Measurements from ENCODE around the gene CFAP20DC. TPM values are rescaled to one million over a fixed set of nuclear protein-coding genes. Genes with fewer than 3 reads are reported as not detected.
"Not testable (repeated sequence)": the region's sequence is repeated elsewhere in the genome, so short reads cannot be mapped to it uniquely, and the experiment has no call there.

The CFAP20DC gene
- total RNA-seq, 2 experiments from 2014 or later: 1.5 to 1.6 TPM

DNA sequence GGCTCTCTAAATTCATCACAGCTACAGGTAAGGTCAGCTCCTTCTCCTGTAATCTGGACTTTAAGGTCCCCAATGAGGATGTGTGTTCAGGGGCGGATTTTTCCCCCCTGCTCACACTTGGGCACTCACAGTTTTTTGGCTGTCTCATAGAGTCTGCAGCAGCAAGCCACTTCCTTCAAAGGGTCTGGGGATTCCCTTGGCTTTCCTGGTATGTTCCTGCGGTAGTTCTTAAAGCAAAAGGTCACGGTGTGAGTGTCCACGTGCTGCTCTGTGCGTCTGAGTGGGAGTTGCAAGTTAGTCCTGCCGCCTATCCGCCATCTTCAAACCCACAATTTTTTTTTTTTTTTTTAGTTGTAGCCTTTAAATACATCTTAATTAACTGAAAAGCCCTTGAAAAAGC, 15.4 kb upstream of the CFAP20DC start:
- ChIA-PET POLR2A (no interaction called here), CTCF (interaction anchor here (0.6 to 1.0 kb wide), 2 partner anchors 9 to 588 kb away, joined by 3 read pairs; no protein-coding TSS in a partner anchor)
- peaks cover 10% of the 10 kb centered on the region for H3K4me1 Mint-ChIP-seq (ENCODE audit: low read depth)
- ATAC-seq: no peak
- H3K36me3 Mint-ChIP-seq (ENCODE audit: low read depth): no peaks in the 10 kb centered on the region
- H3K9me3 Mint-ChIP-seq (ENCODE audit: insufficient read depth): no peaks in the 10 kb centered on the region
- H3K27ac Mint-ChIP-seq: no peak overlapping the region
- DNase-seq: no peak
- H3K27me3 Mint-ChIP-seq (ENCODE audit: low read depth): peaks cover 25% of the 10 kb centered on the region
- H3K4me3 Mint-ChIP-seq: no peak overlapping the region

DNA sequence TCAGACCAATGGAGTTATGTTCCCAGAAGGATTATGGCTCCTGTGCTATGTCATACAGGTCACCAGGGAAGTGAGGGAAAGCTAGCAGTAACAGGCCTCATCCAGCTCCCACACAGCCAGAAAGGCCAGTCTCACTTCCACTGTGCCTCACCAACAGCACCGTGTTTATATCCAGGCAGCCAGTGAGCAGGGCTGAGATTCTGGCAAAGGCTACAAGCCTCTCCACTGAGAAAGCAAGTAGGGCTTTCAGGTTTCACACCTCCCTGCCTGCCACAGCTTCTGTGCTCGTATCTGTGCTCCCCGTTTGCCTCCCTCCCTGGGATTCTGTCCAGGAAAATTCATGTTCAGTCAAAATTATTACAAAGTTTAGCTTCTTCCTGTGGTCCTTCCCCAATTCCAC, 14.9 kb upstream of the CFAP20DC start:
- Mint-ChIP-seq H3K27me3 (ENCODE audit: low read depth) (peaks cover 28% of the 10 kb centered on the region), H3K4me3 (no peak overlapping the region), H3K9me3 (ENCODE audit: insufficient read depth) (no peaks in the 10 kb centered on the region), H3K27ac (no peak overlapping the region), H3K36me3 (ENCODE audit: low read depth) (no peaks in the 10 kb centered on the region), H3K4me1 (ENCODE audit: low read depth) (peaks cover 5% of the 10 kb centered on the region)
- ChIA-PET POLR2A (no interaction called here), CTCF (interaction anchor here (1.0 kb wide), 1 partner anchor 8 kb away, joined by 3 read pairs; no protein-coding TSS in a partner anchor)
- no peak for ATAC-seq
- DNase-seq: no peak

DNA sequence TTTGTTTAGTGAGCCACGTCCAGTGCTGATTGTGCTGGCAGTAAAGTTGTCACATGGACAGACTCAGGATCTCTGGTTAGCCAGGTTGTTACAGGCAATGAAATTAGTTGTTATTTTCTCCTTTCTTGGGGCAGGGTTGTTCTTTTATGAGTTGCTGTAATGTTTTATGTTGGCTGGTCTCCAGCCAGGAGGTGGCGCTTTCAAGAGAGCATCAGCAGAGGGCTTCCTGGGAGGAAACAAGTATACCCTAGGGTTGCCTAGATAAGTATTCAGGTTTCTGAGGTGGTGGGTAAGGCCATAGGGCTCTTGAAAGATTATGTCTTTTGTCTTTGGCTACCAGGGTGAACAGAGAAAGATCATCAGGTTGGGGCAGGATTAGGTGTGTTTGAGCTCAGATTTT, 14.5 kb upstream of the CFAP20DC start:
- Mint-ChIP-seq H3K4me3 (no peak overlapping the region), H3K27ac (no peak overlapping the region), H3K9me3 (ENCODE audit: insufficient read depth) (no peaks in the 10 kb centered on the region), H3K4me1 (ENCODE audit: low read depth) (peaks cover under 1% of the 10 kb centered on the region), H3K27me3 (ENCODE audit: low read depth) (peaks cover 28% of the 10 kb centered on the region), H3K36me3 (ENCODE audit: low read depth) (no peaks in the 10 kb centered on the region)
- DNase-seq: no peak
- no peak for ATAC-seq
- ChIA-PET POLR2A (no interaction called here), CTCF (interaction anchor here (1.0 to 2.6 kb wide), 2 partner anchors 8 to 11 kb away, joined by 3 to 9 read pairs; no protein-coding TSS in a partner anchor)

DNA sequence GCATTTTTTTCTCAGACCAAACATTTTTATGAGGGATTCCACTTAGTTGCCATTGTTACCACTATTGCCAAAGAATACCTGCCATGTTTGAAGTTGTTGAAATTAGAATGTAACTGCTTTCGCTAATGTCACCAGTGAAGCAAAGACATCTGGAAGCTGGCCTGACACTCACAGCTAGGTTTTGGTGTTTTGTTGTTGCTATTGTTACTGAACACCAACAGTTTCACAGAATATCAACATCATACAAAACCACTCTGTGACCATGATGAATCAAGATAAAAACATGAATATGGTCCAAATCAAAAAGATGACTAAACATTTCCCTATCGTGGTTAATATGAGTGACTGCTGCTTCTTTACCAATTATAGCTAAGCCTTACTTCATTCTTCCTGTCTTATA, 6.9 kb upstream of the CFAP20DC start:
- CTCF ChIA-PET: interaction anchor here (0.8 kb wide), 1 partner anchor 8 kb away, joined by 3 read pairs; no protein-coding TSS in a partner anchor
- H3K36me3 Mint-ChIP-seq (ENCODE audit: low read depth): no peaks in the 10 kb centered on the region
- H3K9me3 Mint-ChIP-seq (ENCODE audit: insufficient read depth): no peaks in the 10 kb centered on the region
- DNase-seq: no peak
- H3K4me1 Mint-ChIP-seq (ENCODE audit: low read depth): no peaks in the 10 kb centered on the region
- H3K4me3 Mint-ChIP-seq: no peak overlapping the region
- ATAC-seq: no peak
- H3K27me3 Mint-ChIP-seq (ENCODE audit: low read depth): peaks cover 20% of the 10 kb centered on the region
- POLR2A ChIA-PET: no interaction called here
- no peak overlapping the region for H3K27ac Mint-ChIP-seq

DNA sequence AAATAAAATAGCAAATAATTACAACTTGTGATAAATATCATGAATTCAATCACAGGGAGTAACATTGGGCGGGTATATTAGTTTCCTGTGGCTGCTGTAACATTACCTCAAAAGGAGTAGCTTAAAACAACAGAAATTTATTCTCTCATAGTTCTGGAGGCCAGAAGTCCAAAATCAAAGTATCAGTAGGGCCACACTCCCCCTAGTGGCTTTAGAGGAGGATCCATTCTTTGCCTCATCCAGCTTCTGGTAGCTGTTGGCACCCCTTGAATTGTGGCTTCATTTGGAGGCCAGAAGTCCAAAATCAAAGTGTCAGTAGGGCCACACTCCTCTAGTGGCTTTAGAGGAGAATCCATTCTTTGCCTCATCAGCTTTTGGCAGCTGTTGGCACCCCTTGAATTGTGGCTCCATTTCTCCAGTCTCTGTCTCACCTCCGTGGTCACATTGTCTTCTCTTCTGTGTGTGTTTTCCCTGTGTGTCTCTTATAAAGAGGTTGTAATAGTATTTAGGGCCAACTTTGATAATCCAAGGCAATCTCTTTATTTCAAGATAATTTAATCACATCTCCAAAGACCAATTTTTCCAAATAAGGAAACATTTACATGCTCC, 3.1 kb upstream of the CFAP20DC start:
- Mint-ChIP-seq H3K4me3 (no peak overlapping the region), H3K36me3 (ENCODE audit: low read depth) (no peaks in the 10 kb centered on the region), H3K4me1 (ENCODE audit: low read depth) (peaks cover 12% of the 10 kb centered on the region), H3K27ac (no peak overlapping the region), H3K9me3 (ENCODE audit: insufficient read depth) (no peaks in the 10 kb centered on the region), H3K27me3 (ENCODE audit: low read depth) (no peaks in the 10 kb centered on the region)
- POLR2A ChIA-PET: no interaction called here
- no peak for ATAC-seq
- CTCF ChIA-PET: interaction anchor here (0.6 to 2.8 kb wide), 17 partner anchors 10 to 416 kb away, joined by 3 to 28 read pairs (median 4); no protein-coding TSS in a partner anchor
- peak; percentile 46 for DNase-seq

DNA sequence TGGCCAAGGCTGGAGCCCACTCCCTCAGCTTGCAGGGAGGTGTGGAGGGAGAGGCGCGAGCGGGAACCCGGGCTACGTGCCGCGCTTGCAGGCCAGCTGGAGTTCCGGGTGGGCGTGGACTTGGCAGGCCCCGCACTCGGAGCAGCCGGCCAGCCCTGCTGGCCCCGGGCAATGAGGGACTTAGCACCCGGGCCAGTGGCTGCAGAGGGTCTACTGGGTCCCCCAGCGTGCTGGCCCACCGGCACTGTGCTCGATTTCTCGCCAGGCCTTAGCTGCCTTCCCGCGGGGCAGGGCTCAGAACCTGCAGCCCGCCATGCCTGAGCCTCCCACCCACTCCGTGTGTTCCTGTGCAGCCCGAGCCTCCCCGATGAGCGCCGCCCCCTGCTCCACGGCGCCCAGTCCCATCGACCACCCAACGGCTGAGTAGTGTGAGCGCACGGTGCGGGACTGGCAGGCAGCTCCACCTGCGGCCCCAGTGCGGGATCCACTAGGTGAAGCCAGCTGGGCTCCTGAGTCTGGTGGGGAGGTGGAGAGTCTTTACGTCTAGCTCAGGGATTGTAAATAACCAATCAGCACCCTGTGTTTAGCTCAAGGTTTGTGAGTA, 1.1 kb upstream of the CFAP20DC start:
- H3K27me3 Mint-ChIP-seq (ENCODE audit: low read depth); H3K27ac Mint-ChIP-seq; H3K4me3 Mint-ChIP-seq; POLR2A ChIA-PET; H3K9me3 Mint-ChIP-seq (ENCODE audit: insufficient read depth); DNase-seq; H3K36me3 Mint-ChIP-seq (ENCODE audit: low read depth); ATAC-seq: not testable (repeated sequence)
- peaks cover 12% of the 10 kb centered on the region for H3K4me1 Mint-ChIP-seq (ENCODE audit: low read depth)
- CTCF ChIA-PET: interaction anchor here (0.6 kb wide), 1 partner anchor 51 kb away, joined by 4 read pairs; no protein-coding TSS in a partner anchor

DNA sequence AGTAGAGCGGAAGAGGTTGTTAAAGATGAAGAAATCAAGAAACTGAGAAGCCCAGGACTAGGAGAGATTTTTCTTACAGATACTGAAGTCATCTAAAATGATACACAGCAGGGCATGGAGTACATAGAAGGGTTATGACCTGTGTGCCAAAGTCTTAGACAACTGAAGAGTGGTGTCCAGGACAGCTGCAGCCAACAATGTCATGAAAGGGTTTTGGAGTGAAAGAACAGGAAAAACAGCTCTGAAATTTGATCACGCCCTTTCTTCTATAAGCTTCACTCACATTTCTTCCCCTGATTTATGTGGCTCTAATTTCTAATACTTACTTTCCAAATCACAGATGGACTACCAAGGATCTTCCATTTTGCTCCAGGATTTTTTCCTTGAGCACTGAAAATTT, 3.0 kb downstream of the CFAP20DC start:
- no peak overlapping the region for H3K27ac Mint-ChIP-seq
- ChIA-PET CTCF (no interaction called here), POLR2A (no interaction called here)
- peaks cover 12% of the 10 kb centered on the region for H3K4me1 Mint-ChIP-seq (ENCODE audit: low read depth)
- H3K36me3 Mint-ChIP-seq (ENCODE audit: low read depth): no peaks in the 10 kb centered on the region
- DNase-seq (no peak), ATAC-seq (no peak)
- H3K27me3 Mint-ChIP-seq (ENCODE audit: low read depth): no peaks in the 10 kb centered on the region
- H3K9me3 Mint-ChIP-seq (ENCODE audit: insufficient read depth): no peaks in the 10 kb centered on the region
- H3K4me3 Mint-ChIP-seq: no peak overlapping the region

DNA sequence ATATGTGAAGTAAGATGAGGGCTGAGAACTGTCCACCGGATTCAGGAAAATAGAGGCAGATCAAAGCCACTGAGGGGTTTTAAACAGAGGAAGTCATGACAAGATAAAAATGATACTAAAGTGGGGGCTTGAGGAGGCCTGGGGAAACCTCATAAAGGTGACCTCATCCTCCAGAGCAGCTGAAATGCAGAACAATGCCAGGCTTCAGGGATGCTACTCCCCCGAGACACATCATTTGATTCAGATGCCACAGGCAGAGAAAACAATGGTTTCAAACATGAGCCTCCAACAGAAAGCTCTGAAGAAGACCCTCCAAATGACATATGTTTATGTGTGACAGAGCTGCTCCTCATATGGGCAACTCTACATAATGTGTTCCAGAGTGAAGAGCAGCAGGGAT, 6.4 kb downstream of the CFAP20DC start:
- Mint-ChIP-seq H3K27me3 (ENCODE audit: low read depth) (no peaks in the 10 kb centered on the region), H3K4me1 (ENCODE audit: low read depth) (peaks cover under 1% of the 10 kb centered on the region), H3K36me3 (ENCODE audit: low read depth) (no peaks in the 10 kb centered on the region), H3K4me3 (no peak overlapping the region), H3K9me3 (ENCODE audit: insufficient read depth) (no peaks in the 10 kb centered on the region), H3K27ac (no peak overlapping the region)
- ATAC-seq (no peak), DNase-seq (no peak)
- ChIA-PET CTCF (interaction anchor here (1.2 kb wide), 1 partner anchor 10 kb away, joined by 4 read pairs; no protein-coding TSS in a partner anchor), POLR2A (no interaction called here)

DNA sequence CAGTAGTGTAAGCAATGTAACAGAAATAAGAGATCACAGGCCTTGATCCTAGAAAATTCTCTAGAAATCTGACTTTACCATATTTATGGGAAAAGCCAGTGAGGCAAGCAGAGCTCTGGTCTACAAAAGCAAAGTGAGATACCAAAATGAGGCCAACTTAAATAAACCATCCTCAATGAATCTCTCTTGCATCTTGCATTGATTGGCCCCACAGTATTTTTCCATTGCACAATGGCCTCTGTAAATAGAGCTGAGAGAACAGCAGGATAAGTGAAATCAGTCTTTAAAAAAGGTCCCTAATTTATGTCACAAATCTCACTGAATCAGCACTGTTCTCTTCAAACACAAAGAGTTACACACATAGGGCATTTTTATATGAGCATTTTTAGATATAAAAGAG, 8.9 kb downstream of the CFAP20DC start:
- ATAC-seq: no peak
- CTCF ChIA-PET: interaction anchor here (0.6 to 0.9 kb wide), 2 partner anchors 12 to 816 kb away, joined by 3 read pairs; no protein-coding TSS in a partner anchor
- peaks cover 3% of the 10 kb centered on the region for H3K27me3 Mint-ChIP-seq (ENCODE audit: low read depth)
- no peaks in the 10 kb centered on the region for H3K36me3 Mint-ChIP-seq (ENCODE audit: low read depth)
- DNase-seq: no peak
- no peak overlapping the region for H3K4me3 Mint-ChIP-seq
- no peaks in the 10 kb centered on the region for H3K4me1 Mint-ChIP-seq (ENCODE audit: low read depth)
- POLR2A ChIA-PET: no interaction called here
- H3K9me3 Mint-ChIP-seq (ENCODE audit: insufficient read depth): no peaks in the 10 kb centered on the region
- H3K27ac Mint-ChIP-seq: no peak overlapping the region

DNA sequence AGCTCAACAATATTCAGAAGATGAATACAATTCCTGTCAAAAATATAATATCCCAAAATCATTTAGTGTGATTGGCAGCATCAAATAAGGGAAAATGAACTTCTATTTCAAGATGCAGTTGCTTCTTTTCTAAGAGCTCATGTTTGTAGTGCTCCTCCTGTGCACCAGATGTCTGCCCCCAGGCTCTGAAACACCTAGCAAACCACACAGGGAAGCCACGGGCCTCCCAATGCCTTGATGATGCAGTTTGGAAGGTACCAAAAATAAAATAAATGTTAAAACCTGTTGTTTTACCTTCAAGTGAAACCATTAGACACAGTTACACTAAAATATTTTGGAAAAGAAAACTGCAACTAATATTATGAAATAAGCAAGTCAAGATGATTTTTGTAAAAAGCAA, 22.2 kb downstream of the CFAP20DC start:
- ChIA-PET CTCF (interaction anchor here (1.3 kb wide), 1 partner anchor 25 kb away, joined by 3 read pairs; no protein-coding TSS in a partner anchor), POLR2A (no interaction called here)
- H3K36me3 Mint-ChIP-seq (ENCODE audit: low read depth): no peaks in the 10 kb centered on the region
- no peak overlapping the region for H3K4me3 Mint-ChIP-seq
- no peak overlapping the region for H3K27ac Mint-ChIP-seq
- no peaks in the 10 kb centered on the region for H3K9me3 Mint-ChIP-seq (ENCODE audit: insufficient read depth)
- H3K4me1 Mint-ChIP-seq (ENCODE audit: low read depth): no peaks in the 10 kb centered on the region
- DNase-seq (no peak), ATAC-seq (no peak)
- peaks cover 15% of the 10 kb centered on the region for H3K27me3 Mint-ChIP-seq (ENCODE audit: low read depth)

DNA sequence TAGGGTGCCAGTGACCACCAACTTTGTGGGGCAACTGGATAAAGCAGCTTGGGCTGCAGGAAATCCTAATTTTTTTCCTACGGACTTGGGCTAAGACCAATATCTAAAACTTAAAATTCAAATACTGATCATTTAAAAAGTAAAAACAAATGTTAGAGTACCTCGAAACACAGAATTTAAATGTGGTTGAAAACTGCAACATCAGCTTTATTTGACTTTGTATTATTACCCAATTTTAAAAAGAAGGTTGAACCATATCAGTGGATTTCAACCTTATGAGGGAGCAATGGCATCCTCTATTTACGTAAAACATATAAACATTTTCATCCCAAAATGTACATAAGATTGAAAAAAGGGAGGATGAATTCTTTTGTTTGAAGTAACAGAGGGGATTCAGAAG, 26.2 kb downstream of the CFAP20DC start:
- no peak overlapping the region for H3K27ac Mint-ChIP-seq
- ChIA-PET CTCF (no interaction called here), POLR2A (no interaction called here)
- no peaks in the 10 kb centered on the region for H3K4me1 Mint-ChIP-seq (ENCODE audit: low read depth)
- peaks cover 8% of the 10 kb centered on the region for H3K27me3 Mint-ChIP-seq (ENCODE audit: low read depth)
- no peak overlapping the region for H3K4me3 Mint-ChIP-seq
- ATAC-seq (no peak), DNase-seq (no peak)
- H3K9me3 Mint-ChIP-seq (ENCODE audit: insufficient read depth): no peaks in the 10 kb centered on the region
- H3K36me3 Mint-ChIP-seq (ENCODE audit: low read depth): no peaks in the 10 kb centered on the region

DNA sequence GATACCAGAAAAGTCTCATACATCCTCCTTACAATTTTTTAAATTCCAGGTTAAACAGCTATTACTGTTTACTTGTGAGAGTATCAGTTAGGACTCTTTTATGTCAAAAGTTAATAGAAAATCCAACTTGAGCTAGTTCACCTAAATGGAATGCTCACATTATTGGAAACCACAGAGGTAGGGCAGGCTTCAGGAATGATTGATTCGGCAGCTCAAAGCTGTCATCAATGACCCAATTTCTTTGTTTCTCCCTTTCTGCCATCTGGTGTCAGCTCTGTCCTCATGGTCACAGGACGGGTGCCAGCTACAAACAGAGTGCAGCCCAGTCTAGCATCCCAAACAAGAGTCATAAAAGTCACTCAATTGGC, 32.2 kb downstream of the CFAP20DC start:
- Mint-ChIP-seq H3K27ac (no peak overlapping the region), H3K4me1 (ENCODE audit: low read depth) (no peaks in the 10 kb centered on the region), H3K9me3 (ENCODE audit: insufficient read depth) (no peaks in the 10 kb centered on the region), H3K4me3 (no peak overlapping the region), H3K27me3 (ENCODE audit: low read depth) (peaks cover 5% of the 10 kb centered on the region), H3K36me3 (ENCODE audit: low read depth) (no peaks in the 10 kb centered on the region)
- no peak for ATAC-seq
- POLR2A ChIA-PET: no interaction called here
- CTCF ChIA-PET: no interaction called here
- DNase-seq: no peak

Measured in activated CD8-positive, alpha-beta T cell treated with anti-CD3 and anti-CD28 coated beads, Interleukin-2, amount 10 ng/mL, durations not matched to agents 7 days and 5 days (primary cell).